ENCODE results near the gene RXRA.

DNA sequence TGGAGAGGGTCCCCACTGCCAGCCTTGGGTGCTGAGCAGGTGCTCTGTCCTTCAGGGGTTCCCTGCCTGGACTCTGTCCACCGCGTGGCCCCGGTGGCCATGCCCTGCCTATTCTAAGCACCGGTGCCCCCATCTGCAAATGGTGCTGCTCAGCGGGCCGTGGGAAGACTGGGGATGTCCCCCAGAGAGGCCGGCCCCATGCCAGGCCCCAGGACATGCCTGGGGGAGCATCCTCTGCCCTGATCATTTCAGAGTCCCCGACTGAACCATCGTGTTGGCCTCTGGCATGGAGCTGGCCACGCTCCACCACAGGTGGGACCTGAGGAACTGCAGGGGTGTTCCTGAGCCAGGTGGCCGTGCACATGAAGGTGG is 64.7 kb downstream of the RXRA start:
- TF ChIP-seq, protein P1, sequence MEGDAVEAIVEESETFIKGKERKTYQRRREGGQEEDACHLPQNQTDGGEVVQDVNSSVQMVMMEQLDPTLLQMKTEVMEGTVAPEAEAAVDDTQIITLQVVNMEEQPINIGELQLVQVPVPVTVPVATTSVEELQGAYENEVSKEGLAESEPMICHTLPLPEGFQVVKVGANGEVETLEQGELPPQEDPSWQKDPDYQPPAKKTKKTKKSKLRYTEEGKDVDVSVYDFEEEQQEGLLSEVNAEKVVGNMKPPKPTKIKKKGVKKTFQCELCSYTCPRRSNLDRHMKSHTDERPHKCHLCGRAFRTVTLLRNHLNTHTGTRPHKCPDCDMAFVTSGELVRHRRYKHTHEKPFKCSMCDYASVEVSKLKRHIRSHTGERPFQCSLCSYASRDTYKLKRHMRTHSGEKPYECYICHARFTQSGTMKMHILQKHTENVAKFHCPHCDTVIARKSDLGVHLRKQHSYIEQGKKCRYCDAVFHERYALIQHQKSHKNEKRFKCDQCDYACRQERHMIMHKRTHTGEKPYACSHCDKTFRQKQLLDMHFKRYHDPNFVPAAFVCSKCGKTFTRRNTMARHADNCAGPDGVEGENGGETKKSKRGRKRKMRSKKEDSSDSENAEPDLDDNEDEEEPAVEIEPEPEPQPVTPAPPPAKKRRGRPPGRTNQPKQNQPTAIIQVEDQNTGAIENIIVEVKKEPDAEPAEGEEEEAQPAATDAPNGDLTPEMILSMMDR (IDR thresholded peaks at IDR 0.05) = no peak
- TF ChIP-seq POLR2A (IDR thresholded peaks at IDR 0.05) (no peak), POLR2AphosphoS5 (IDR thresholded peaks at IDR 0.05; ENCODE audit: insufficient read depth in 1 of 2, low read depth in 1 of 2) (no peak)

Measured in vagina (tissue), 2 donors.